HL-60 (cell line): ENCODE results near the gene CNIH2.

ENCODE experiments used
- CTCF ChIP-seq: IDR thresholded peaks from one replicate; pipeline ENCODE4 v1.5.1; 2011; ENCODE audit warnings: low read length, control low read depth, inconsistent platforms; ENCODE audit not compliant: insufficient read depth
- POLR2AphosphoS5 ChIP-seq: IDR thresholded peaks from 2 replicates; pipeline ENCODE4 v1.6.1; 2012; ENCODE audit warnings: low read depth

DNA sequence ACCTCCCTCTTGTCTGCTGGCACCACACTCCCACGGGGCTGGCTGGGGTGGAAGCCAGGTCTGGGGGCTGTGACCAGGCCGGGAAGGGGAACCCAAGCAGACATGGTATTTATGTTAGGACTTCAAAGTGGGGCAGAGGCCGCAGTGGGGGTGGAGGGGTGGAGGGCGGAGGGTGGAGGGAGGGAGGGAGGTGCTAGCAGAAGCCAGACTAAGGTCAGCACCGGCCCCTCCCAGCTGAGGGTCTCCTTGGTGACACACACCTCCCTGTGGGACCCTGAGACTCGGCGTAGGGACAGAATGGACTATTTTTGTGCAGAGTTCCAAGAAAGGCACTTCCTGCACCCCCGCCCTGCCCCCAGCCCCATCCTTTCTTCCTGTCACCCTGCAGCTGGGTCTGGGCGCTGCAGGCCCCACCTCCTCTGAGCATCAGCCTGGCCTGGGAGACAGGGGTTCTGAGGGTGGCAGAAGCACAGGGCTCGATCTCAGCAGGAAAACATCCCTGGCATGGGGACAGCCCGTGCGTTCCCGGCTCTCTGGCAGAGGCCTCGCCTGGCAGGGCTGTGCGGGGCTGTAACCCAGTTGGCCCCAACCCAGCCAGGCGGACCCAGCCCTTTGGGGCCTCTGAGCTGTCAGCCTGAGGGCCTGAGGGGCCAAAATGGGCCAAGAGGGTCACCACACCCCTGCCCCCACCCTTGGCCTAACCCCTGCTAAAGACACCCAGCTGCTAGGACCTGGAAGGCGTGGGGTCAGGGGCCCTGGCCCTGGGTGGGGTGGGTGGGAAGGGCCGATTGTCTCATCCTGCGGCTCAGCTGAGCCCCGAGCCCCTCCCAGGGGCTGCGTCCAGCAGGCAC lies 48.5 kb downstream of the CNIH2 start:
- TF ChIP-seq CTCF (no peak), POLR2AphosphoS5 (no peak)
